HG02763 (cell line): ENCODE data around the gene IL1F10.

Experiments used
- ATAC-seq: cut with Tn5 transposase; IDR thresholded peaks from one replicate; pipeline ENCODE4 v1.9.1; 2021; ENCODE audit warnings: mild to moderate bottlenecking, moderate library complexity; ENCODE audit not compliant: unreplicated experiment

Gene IL1F10, protein sequence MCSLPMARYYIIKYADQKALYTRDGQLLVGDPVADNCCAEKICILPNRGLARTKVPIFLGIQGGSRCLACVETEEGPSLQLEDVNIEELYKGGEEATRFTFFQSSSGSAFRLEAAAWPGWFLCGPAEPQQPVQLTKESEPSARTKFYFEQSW

DNA sequence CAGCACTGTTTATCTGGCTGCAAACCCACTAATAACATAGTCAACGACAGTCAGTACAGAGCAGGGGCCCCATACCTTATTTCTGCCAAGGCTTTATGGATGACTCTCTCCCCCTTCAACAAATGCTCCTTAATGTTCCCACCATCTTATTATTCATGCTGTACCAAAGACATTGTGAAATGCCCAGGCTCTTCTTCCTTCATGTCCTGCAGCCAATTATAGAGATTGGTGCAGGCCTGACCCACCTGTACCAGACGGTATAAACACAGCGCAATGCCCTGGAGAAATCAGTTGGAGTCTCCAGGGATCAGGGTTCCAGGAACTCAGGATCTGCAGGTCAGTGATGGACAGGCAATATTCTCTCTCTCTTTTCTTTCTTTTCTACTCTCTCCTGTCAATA lies at the start of gene IL1F10:
Gene IL1F10, plus strand, starts transcription at position 290 of the 400 bp plus-strand sequence. CDS start 4,769 bp downstream, outside the sequence.
- ATAC-seq: no peak

DNA sequence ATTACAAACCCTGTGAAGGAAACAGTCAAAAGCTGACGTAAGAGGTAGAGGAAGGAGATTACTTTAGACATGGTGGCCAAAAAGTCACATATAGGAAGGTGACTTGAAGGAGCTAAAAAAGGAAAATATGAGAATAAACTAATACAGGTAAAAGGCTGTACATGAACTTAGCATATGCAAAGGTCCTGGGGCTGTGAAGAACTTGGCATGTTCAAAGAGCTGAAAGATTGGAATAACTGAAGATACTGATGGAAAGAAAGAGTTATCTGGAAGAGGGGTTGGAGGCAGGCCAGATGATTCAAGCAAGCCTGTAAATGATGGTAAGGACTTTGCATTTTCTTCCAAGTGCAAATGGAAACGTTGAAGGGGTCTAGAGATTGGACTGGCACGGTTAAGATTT lies 49.3 kb upstream of the IL1F10 start:
- ATAC-seq: no peak

DNA sequence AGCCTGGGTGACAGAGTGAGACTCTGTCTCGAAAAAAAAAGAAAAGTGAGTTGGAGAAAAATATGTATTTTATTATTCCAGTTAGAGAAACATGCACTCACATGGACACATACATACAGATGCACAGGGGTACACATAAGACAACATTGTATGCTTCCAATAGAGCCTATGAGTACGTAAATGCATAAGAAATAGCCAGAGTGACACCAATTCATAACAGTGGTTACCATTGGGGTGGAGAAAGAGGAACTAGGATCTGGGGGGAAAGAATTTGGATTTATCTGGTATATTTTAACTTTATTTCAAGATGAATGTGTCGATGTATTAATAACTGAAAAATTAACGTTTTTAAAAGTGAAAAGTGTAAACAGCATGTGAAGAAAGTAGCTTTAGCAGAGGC lies 46.5 kb upstream of the IL1F10 start:
- ATAC-seq: no peak

DNA sequence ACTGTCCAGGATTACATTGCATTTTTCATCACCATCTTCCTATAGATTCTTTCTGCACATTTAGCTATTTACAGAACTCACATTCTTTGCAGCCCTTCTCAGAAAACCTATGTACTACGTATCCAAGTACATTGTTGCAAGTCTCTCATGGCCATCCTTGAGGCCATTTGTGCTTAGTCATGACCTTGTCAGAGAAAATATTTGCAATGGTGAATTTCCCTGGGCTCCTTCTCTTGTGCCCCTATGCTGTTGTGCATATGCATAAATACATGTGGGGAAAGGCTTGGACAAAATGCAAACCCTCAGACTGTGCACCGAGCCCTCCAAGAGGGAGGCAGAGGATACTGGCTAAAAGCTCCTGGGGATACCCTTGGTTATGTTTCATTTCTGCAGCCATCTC lies 43.0 kb upstream of the IL1F10 start:
- no peak for ATAC-seq

DNA sequence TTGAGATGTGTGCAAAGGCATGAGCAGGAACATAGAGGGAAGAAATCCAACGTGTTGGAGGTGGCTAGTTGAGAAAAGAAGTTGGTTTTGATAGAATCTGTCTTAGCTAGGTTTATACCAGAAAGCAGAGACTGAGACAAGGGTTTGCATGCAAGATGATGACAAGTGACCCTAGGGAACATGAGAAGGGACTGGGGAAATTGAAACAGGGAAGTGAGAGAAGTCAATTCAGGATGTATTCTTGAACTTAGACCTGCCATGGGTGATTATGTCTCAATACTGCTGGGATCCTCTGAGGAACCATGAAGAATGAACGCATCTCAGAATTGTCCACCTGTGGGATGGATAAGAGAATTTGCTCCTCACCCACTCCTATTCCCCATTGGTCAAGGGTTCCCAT lies 42.0 kb upstream of the IL1F10 start:
- no peak for ATAC-seq

DNA sequence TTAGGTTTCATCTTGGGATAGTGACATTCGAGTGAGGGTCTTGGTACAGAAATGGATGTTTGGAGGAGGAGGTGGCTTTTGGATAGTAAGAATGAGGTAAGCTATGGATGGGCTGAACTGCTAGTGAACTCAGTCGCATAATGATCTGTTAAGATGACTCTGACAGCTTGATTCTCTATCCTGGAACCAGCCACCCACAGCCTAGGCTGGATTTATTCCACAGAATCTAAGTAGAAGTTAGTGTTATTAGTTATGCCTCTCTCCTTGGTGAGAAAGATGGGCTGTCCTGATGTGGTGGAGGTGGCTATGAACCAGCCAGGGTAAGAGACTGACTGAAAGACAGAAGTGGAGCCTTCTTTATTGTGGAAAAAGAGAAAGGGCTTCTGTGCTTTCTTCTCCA lies 40.1 kb upstream of the IL1F10 start:
- ATAC-seq: no peak

DNA sequence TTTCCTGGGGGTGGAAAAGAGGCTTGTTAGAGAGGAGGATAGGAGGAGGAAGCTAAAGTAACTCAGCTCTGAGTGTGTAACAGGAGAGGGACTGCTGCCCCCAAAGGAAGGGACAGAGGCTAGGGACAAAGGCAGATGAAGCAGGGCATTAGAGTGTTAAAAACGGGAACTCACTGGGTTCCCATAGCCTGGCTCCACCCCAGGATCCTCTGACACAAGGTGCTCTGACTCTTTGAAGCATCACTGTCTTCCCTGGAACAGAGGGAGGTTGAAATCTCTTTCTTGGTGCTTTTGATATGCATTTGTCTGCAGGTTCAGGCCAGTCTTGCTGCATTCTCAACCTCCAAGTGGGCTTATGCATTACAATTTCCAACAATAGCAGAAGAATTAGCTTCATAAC lies 39.7 kb upstream of the IL1F10 start:
- ATAC-seq: no peak

DNA sequence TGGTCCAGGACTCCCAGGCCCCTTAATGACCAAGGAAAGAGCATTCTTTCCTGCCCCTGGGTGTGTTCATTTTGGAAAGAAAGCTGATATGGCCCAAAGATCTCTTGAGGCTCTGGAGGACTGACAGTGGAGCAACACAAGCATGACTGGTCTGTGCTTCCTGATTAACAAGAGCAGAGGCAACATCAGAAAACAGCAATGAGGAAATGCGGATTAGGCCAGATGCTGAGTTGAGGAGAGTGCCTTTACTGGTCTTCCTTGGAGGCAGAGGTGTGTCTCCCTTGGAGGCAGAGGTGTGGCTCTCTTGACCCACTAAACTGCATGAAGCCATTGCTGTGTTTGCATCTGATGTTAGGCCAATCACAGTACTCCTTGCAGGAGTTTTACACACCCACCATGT lies 35.0 kb upstream of the IL1F10 start:
- ATAC-seq: no peak

DNA sequence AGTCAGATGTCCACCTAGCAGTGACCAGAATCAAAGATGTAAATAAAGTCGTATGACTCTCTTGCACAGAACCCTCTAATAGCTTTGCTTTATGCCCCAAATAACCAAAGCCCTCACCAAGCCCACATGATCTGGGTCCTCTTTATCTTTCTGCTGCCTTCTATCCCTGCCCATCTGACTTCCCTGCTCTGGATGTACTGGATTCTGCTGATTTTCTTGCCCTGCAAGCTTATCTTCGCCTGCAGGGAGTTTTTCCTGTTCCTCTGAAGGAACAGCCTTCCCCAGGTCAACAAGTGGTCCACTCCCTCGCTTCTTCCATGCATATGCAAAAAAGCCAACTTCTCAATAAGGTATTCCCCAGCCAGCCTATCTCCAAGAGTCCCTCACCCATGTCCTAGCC lies 33.8 kb upstream of the IL1F10 start:
- no peak for ATAC-seq

DNA sequence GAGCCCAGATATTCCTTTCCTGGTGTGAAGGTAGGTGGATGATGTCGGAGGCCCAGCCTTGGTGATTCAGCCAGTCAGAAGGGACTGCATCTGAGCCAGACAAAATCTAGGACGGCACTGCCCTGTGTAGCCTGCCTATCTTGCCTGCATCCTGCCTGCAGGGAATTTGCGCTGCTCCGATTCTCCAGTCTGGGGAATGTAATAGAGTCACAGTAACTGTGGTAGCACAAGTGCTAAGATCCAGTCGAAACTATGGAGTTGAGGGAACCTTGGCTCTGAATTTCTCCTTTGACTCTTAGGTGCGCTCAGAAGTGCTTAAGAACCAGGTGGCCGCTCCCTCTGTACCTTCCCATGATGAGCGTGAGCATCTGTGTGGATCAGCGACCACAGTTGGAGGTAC lies 31.0 kb upstream of the IL1F10 start:
- no peak for ATAC-seq

DNA sequence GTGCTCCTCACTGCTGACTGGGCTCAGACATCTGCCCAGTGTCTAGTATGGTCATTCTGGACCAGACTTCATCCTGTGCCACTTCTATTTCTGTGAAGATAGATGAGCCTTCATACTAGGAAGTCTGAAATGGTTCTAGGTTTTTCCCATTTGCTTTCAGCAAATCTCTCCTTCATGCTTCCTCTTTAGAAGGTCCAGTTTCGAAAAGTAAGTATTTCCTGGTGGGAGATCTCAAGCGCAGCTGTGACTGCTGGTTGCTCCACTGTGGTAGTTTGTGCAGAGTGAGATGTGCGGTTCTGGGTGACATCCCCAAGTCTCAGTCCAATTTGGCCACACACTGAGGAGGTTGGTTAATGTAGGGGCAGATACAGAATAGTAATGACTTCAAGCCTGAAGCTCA lies 29.5 kb upstream of the IL1F10 start:
- no peak for ATAC-seq

DNA sequence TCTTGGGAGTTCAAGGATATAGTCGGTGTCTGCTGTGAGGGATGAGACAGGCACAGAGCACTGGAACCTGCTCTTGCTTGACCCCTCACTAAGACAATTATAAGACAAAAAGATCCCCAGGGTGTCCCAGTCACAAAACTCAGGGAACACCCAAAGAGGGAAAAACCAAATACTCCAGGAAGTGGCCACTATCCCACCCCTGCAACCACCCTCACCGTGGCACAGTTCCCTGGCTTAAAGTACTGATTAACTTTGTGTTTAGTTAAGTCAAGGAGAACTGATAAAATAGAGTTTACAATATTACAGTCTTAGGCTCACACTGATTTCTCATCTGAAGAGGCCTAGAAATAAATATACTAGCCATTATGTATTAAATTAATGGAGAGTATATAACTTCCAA lies 28.6 kb upstream of the IL1F10 start:
- no peak for ATAC-seq

DNA sequence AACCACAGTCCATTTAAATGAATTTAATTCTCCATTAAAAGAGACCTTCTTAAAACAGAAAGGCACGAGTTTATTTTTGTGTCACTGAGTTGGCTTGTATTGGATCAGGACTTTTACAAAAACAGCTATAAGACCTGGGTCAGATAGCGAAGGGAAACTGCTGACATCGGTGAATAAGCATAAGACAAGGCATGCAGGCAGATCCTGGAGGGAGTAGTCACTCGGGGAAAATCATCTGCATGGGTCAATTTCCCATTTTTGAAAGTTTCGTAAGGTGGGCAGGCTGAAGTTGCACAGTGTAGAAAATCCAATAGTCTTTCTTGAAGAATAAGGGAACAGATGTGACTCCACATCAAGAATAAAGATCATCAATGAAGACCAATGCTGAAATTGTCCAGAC lies 28.1 kb upstream of the IL1F10 start:
- ATAC-seq: no peak

DNA sequence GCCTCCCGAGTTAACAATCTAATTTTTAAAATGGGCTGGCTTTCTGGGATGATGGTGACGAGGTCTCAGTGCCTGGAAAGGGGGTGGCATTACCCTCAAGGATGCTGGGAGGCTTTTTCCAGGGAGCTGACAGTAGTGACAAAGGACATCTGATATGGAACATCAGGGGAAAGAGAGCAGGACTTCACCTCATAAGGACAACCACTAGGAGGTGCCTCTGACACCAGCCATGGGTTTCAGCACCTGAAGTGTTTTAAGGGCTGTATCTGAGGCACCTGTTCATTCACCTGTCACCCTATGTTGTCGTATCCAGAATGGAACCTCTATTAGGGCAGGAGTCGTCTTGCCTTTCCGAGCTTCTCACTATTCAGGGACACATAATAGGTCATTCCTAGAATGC lies 25.9 kb upstream of the IL1F10 start:
- no peak for ATAC-seq

DNA sequence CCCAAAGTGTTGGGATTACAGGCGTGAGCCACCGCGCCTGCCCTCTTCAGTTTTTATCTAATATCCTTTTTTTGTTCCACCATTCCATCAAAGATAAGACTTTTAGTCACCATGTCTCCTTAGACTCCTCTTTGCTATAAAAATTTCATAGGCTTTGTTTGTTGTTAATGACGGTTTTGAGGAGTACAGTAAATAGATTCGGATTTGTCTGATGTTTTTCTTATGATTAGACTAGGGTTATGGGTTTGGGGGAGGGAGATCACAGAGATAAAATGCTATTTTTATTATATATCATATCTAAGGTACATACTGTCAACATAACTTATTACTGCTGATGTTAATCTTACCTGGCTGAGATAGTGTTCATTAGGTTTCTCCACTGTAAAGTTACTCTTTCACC lies 21.3 kb upstream of the IL1F10 start:
- no peak for ATAC-seq

DNA sequence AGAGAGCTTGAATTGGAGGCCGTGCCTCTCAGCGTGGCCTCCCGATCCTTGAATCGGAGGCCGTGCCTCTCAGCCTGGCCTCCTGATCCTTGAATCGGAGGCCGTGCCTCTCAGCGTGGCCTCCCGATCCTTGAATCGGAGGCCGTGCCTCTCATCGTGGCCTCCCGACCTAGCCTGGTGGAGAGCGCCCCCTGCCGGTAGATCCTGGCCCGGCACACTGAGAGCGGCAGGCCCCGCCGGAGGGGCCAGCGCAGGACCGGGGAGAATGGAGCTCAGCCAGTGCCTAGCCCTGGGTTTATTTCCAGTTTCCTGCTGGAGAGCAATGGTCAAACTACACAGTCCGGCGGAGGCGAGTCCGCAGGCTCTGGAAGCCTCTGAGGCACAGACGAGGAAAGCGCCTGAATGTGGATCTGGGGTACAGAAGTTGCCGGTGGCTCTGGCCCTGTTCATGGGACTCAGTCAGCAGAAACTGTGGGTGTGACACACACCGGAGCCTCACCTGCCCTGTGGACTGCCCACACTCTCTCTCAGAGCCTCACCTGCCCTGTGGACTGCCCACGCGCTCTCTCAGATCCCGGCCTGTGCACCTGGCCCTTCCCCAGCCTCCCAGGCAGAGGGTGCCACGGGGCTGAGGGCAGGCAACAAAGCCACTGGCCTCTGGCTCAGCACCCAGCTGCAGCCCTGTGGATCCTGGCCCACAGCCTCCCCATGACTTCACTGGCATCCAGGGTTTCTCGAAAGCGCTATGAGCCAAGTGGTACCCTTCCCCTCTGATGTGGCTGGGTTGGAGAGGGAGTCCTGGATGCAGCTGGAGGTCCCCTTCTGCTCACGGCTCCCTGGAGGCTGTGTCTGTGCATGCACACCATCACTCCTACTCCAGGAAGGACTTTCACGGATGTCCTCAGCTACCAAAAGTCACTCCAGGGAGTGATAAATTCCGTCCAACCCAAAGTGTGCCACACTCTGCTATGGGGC lies 16.6 kb upstream of the IL1F10 start:
- ATAC-seq: no peak

DNA sequence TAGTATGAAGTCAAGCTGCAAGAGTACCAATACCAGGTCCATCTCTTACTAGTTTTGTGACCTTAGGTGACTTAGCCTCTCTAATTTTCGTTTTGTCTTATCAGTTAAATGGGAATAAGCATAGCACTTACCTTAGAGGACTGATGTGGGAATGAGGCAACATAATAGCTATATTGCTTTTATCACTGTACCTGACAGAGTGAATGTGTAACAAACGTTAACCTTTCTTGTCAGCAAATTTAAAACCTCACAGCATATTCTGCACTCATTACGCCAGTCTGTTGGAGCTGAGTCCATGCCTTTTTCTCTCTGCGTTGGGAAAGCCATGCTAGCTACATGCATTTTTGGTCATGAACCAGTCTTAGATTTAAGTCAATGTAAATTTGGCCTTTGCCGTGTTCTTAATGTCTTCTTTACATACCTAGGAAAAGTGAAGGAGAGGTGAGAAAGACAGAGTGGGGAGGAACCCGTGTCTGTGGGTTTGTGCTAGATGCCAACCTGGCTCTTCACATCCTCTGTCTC lies 15.3 kb upstream of the IL1F10 start, which contains the start of gene IL36B:
Gene IL36B, minus strand, starts transcription at position 472 of the 522 bp plus-strand sequence.
- no peak for ATAC-seq

DNA sequence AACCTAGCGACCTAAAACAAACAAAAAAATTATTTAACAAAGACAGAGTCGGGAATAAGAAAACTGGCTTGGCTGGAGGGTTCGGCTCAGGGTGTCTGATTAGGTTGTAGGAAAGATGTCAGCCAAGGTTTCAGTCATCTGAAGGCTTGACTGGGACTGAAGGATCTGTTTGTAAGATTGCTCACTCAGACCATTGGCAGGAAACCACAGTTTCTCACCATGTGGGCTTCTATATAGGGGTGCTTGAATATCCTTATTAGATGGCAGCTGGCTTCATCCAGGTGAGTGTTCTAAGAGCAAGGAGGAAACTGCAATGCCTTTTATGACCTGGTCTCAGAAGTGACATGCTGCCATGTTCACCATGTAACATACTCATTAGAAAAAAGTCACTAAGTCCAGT lies 14.1 kb upstream of the IL1F10 start:
- no peak for ATAC-seq

DNA sequence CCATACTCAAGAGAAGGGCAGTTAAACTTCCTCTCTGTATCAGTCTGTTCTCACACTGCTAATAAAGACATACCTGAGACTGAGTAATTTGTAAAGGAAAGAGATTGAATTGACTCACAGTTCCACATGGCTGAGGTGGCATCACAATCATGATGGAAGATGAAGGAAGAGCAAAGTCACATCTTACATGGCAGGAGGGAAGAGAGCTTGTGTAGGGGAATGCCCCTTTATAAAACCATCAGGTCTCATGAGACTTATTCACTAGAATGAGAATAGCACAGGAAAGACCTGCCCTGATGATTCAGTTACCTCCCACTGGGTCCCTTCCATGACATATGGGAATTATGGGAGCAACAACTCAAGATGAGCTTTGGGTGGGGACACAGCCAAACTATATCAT lies 13.7 kb upstream of the IL1F10 start:
- ATAC-seq: no peak

DNA sequence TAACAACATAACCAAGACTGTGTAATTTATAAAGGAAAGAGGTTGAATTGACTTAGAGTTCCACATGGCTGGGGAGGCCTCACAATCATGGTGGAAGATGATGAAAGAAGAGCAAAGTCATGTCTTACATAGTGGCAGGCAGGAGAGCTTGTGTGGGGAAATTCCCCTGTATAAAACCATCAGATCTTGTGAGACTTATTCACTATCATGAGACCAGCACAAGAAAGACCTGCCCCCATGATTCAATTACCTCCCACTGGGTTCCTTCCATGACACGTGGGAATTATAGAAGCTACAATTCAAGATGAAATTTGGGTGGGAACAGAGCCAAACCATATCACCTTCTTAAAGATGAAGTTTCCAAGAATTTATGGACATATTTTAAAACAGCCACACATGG lies 11.2 kb upstream of the IL1F10 start:
- no peak for ATAC-seq

DNA sequence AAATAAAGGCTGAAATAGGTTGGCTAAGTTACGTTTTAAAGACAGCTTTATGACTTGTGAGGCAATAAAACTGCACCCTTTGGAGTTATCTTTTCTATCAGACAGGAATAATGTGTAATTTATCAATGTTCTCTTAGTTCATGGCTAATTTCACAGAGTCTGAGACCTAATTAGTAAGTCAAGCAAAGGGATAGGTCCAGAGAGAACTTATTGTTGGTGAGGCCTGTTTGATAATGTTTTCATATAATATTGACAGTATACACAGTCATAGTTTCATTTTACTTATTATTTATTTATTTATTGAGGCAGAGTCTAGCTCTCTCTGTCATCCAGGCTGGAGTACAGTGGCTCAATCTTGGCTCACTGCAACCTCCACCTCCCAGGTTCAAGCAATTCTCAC lies 10.7 kb upstream of the IL1F10 start:
- no peak for ATAC-seq

DNA sequence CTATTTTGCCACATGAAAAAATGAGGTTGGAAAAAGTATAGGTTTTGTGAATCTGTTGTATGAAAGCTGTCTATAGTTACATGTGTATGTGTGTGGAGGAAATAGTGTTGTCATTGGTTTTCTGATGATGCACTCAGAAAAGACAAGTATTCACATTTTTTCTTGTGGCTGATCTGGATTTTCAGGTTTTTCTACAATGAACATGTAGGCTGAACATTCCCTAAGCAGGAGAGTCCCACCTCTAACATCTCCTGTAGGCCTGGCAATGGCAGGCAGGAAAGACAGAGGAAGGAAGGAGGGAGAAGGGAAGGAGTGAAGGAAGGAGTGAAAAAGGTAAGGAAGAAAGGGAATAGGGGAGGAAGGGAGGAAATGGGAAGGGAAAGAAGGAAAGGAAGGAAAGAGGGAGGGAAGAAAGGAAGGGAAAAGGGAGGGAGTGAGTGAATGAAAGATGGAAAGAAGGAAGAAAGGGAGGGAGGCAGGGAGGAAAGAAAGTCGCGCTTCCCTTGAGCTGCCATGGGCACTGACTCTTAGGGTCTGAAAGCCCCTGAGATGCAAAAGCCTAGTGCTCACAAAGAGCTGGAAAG lies 9.3 kb upstream of the IL1F10 start:
- no peak for ATAC-seq
